MCF 10A (cell line): ENCODE data around the gene UQCRHL. TPM values are rescaled to one million over a fixed set of nuclear protein-coding genes. Genes with fewer than 3 reads are reported as not detected.

Experiments used
- BruUV-seq: library from RNA; stranded (reverse); fragments of 400-500 nt; replicated peaks from 2 replicates; lab custom pipeline; 2021; lab: Mats Ljungman, UMichigan
- CTCF ChIA-PET: fragments of 300-600 bp; sonication (Branson Sonifier 250); formaldehyde crosslinking; extraction: SDS; loops from one replicate; lab custom pipeline; 2021; ENCODE audit warnings: antibody characterized with exemption, inconsistent platforms; lab: Yijun Ruan, JAX
- POLR2A ChIA-PET: fragments of 300-600, 350-650 bp; sonication (Branson Sonifier 250); formaldehyde crosslinking; extraction: SDS; loops from one replicate; lab custom pipeline; 2020; ENCODE audit warnings: antibody characterized with exemption, inconsistent platforms; lab: Yijun Ruan, JAX
- DNase-seq: peaks from one replicate; pipeline ENCODE4 v3.0.0-alpha.2; 2018; ENCODE audit not compliant: unreplicated experiment
- H3K27ac Mint-ChIP-seq: one replicate; pipeline ENCODE4 v1.8.0; 2022; ENCODE audit warnings: mild to moderate bottlenecking, low read depth, mixed read lengths; ENCODE audit not compliant: unreplicated experiment
- H3K27me3 Mint-ChIP-seq: one replicate; pipeline ENCODE4 v1.8.0; 2022; ENCODE audit warnings: mixed read lengths; ENCODE audit not compliant: insufficient read depth, unreplicated experiment
- H3K36me3 Mint-ChIP-seq: one replicate; pipeline ENCODE4 v1.8.0; 2022; ENCODE audit warnings: mild to moderate bottlenecking, moderate library complexity, mixed read lengths; ENCODE audit not compliant: insufficient read depth, unreplicated experiment
- H3K4me1 Mint-ChIP-seq: one replicate; pipeline ENCODE4 v1.8.0; 2022; ENCODE audit warnings: mixed read lengths; ENCODE audit not compliant: insufficient read depth, unreplicated experiment
- H3K4me3 Mint-ChIP-seq: one replicate; pipeline ENCODE4 v1.8.0; 2022; ENCODE audit warnings: mild to moderate bottlenecking, moderate library complexity, mixed read lengths; ENCODE audit not compliant: unreplicated experiment
- H3K9me3 Mint-ChIP-seq: one replicate; pipeline ENCODE4 v1.8.0; 2022; ENCODE audit warnings: mixed read lengths; ENCODE audit not compliant: unreplicated experiment
- CTCF ChIP-seq: fragments of 200-600 bp; IDR thresholded peaks from one replicate; pipeline ENCODE4 v1.8.0; 2022; ENCODE audit warnings: antibody characterized with exemption, mild to moderate bottlenecking; ENCODE audit not compliant: unreplicated experiment
- intact Hi-C: fragments of 100-400 bp; cut with micrococcal nuclease; formaldehyde crosslinking; loops from 2 replicates; pipeline ENCODE4 v1.14.1; 2022
- total RNA-seq: library from RNA; stranded (reverse); gene quantifications from 2 replicates; pipeline ENCODE4 v1.2.3, GENCODE V29; 2022

The UQCRHL gene
- total RNA-seq, 1 experiment from 2014 or later = 1.1 TPM

- no peak for TF ChIP-seq CTCF
- intact Hi-C loops = no loop called here
- peaks cover 19% of the 10 kb centered on the region for H3K4me1 Mint-ChIP-seq
- H3K27me3 Mint-ChIP-seq = no peaks in the 10 kb centered on the region
- DNase-seq = no peak
- POLR2A ChIA-PET = interaction anchor here (0.9 to 1.0 kb wide), 2 partner anchors 20 to 89 kb away, joined by 3 read pairs; partner anchors contain the start of gene SPEN
- no peak overlapping the region for H3K4me3 Mint-ChIP-seq
- BruUV-seq = no TSS peak
- CTCF ChIA-PET = interaction anchor here (1.4 to 1.9 kb wide), 2 partner anchors 9 to 11 kb away, joined by 5 to 8 read pairs; no protein-coding TSS in a partner anchor
- no peaks in the 10 kb centered on the region for H3K9me3 Mint-ChIP-seq
- peaks cover 6% of the 10 kb centered on the region for H3K36me3 Mint-ChIP-seq
- no peak overlapping the region for H3K27ac Mint-ChIP-seq
Measured at GRCh38 chr1:15826810-15827507, 19.5 kb upstream of the UQCRHL start.

- peaks cover 10% of the 10 kb centered on the region for H3K36me3 Mint-ChIP-seq
- intact Hi-C loops = no loop called here
- no peak overlapping the region for H3K27ac Mint-ChIP-seq
- ChIA-PET POLR2A (no interaction called here), CTCF (interaction anchor here (0.6 kb wide), 1 partner anchor 97 kb away, joined by 4 read pairs; no protein-coding TSS in a partner anchor)
- H3K4me3 Mint-ChIP-seq = no peak overlapping the region
- no peaks in the 10 kb centered on the region for H3K9me3 Mint-ChIP-seq
- BruUV-seq = no TSS peak
- DNase-seq = no peak
- H3K27me3 Mint-ChIP-seq = no peaks in the 10 kb centered on the region
- peaks cover 12% of the 10 kb centered on the region for H3K4me1 Mint-ChIP-seq
- TF ChIP-seq CTCF = no peak
Measured at GRCh38 chr1:15825800-15826199, 18.4 kb upstream of the UQCRHL start.

GRCh38 chr1:15820478-15820877, 13.0 kb upstream of the UQCRHL start:
- Mint-ChIP-seq H3K36me3 (peaks cover 5% of the 10 kb centered on the region), H3K9me3 (no peaks in the 10 kb centered on the region), H3K27me3 (no peaks in the 10 kb centered on the region), H3K4me3 (no peak overlapping the region), H3K27ac (no peak overlapping the region), H3K4me1 (peaks cover 13% of the 10 kb centered on the region)
- ChIA-PET CTCF (interaction anchor here (0.6 to 1.0 kb wide), 3 partner anchors 13 to 213 kb away, joined by 3 to 4 read pairs (median 3); no protein-coding TSS in a partner anchor), POLR2A (interaction anchor here (0.9 kb wide), 1 partner anchor 27 kb away, joined by 3 read pairs; the partner anchor contains the start of gene SPEN)
- peak; percentile 59 for DNase-seq
- no TSS peak for BruUV-seq
- no peak for TF ChIP-seq CTCF
- intact Hi-C loops = no loop called here

- no peak overlapping the region for H3K4me3 Mint-ChIP-seq
- peaks cover 16% of the 10 kb centered on the region for H3K4me1 Mint-ChIP-seq
- no peaks in the 10 kb centered on the region for H3K27me3 Mint-ChIP-seq
- H3K9me3 Mint-ChIP-seq = no peaks in the 10 kb centered on the region
- ChIA-PET POLR2A (interaction anchor here (0.6 to 3.1 kb wide), 5 partner anchors 13 to 179 kb away, joined by 3 to 22 read pairs (median 5); partner anchors contain the start of gene SPEN), CTCF (interaction anchor here (0.9 to 2.6 kb wide), 6 partner anchors 13 to 178 kb away, joined by 3 to 39 read pairs (median 10); no protein-coding TSS in a partner anchor)
- TF ChIP-seq CTCF = no peak
- no peak overlapping the region for H3K27ac Mint-ChIP-seq
- BruUV-seq = no TSS peak
- no peak for DNase-seq
- H3K36me3 Mint-ChIP-seq = peaks cover 2% of the 10 kb centered on the region
- intact Hi-C loops = no loop called here
Measured at GRCh38 chr1:15816674-15817073, 9.2 kb upstream of the UQCRHL start.
